MM.1S (cell line): Measurements from ENCODE around the gene SDC3.

ENCODE experiments used
- EZH2 ChIP-seq: fragments of 300-600 bp; sonication (generic); optimal IDR thresholded peaks from 2 replicates; pipeline ENCODE3; 2017; ENCODE audit warnings: low read depth, mild to moderate bottlenecking, antibody characterized with exemption, low read length, mixed read lengths
- EZH2phosphoT487 ChIP-seq: fragments of 300-600 bp; sonication (generic); IDR thresholded peaks from 2 replicates; pipeline ENCODE4 v1.6.1; 2018; ENCODE audit warnings: antibody characterized with exemption, low read length
- TF ChIP-seq, protein P1 (sequence below): fragments of 300-600 bp; sonication (generic); IDR thresholded peaks from 2 replicates; pipeline ENCODE4 v1.5.1; 2016; ENCODE audit warnings: antibody characterized with exemption, low read length, mixed read lengths

GRCh38 chr1:30911059-30911954 lies 2.7 kb upstream of the SDC3 start:
- TF ChIP-seq EZH2phosphoT487 (no peak), EZH2 (no peak)
- TF ChIP-seq, protein P1, sequence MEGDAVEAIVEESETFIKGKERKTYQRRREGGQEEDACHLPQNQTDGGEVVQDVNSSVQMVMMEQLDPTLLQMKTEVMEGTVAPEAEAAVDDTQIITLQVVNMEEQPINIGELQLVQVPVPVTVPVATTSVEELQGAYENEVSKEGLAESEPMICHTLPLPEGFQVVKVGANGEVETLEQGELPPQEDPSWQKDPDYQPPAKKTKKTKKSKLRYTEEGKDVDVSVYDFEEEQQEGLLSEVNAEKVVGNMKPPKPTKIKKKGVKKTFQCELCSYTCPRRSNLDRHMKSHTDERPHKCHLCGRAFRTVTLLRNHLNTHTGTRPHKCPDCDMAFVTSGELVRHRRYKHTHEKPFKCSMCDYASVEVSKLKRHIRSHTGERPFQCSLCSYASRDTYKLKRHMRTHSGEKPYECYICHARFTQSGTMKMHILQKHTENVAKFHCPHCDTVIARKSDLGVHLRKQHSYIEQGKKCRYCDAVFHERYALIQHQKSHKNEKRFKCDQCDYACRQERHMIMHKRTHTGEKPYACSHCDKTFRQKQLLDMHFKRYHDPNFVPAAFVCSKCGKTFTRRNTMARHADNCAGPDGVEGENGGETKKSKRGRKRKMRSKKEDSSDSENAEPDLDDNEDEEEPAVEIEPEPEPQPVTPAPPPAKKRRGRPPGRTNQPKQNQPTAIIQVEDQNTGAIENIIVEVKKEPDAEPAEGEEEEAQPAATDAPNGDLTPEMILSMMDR = peak; percentile 77
